HG03354 (cell line): ENCODE data around the gene BTBD9.

Experiments used
- ATAC-seq: cut with Tn5 transposase; IDR thresholded peaks from one replicate; pipeline ENCODE4 v1.9.1; 2021; ENCODE audit warnings: mild to moderate bottlenecking; ENCODE audit not compliant: unreplicated experiment, poor library complexity, severe bottlenecking

Gene BTBD9

DNA sequence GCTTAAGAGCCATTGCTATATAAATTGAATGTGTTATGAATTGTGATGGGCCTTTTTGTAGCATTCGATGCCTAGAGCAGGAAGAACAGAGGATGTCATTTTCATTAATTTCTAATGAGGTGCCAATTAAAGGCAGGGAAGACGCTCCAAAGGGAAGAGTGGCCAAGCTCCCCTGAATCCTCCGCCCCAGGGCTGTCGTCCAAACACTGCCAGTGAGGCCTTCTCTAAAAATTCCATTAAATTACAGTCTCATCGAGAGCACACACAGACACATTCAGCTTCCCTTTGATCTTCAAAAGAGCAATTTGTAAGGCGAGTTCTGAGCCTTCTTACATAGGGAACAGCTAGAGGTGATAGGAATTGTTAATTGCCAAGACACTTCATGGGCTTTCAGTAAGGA lies 520.2 kb downstream of the BTBD9 start:
- no peak for ATAC-seq

DNA sequence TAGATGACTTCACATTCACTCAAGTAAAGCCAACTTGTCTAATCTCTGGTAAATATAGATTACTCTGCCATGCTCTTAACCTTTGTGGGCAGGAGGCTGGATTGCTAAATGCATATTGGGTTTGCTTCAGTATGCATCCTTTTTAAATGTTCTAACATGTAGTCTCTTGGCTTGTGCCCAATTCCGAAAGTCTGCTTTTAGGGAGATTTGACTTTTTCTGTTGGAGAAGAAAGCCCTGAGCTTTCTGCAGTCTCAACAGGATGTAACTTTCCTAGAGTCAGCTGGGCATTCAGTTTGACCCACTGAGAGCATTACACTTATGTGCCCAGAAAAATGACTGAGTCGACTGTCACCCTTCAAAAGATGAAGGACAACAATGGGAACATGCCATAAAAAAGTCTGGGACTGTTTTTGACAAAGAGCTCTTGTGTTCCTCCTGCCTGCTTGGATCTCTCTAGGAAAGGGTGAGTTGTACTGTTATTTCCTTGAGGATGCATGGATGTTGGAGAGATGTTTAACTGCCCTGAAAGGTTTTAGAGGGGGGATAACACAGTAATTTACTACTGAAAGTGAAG lies 520.9 kb downstream of the BTBD9 start:
- ATAC-seq, result no peak
